ENCODE measurements around the gene HOOK2. TPM values are rescaled to one million over a fixed set of nuclear protein-coding genes. Genes with fewer than 3 reads are reported as not detected.

Gene HOOK2
- total and polyA plus RNA-seq, 2 of the 8 experiments (the other 6 are each of a cell fraction or from before 2014, with no cell fraction given), result 23.8 to 63.2 TPM

DNA sequence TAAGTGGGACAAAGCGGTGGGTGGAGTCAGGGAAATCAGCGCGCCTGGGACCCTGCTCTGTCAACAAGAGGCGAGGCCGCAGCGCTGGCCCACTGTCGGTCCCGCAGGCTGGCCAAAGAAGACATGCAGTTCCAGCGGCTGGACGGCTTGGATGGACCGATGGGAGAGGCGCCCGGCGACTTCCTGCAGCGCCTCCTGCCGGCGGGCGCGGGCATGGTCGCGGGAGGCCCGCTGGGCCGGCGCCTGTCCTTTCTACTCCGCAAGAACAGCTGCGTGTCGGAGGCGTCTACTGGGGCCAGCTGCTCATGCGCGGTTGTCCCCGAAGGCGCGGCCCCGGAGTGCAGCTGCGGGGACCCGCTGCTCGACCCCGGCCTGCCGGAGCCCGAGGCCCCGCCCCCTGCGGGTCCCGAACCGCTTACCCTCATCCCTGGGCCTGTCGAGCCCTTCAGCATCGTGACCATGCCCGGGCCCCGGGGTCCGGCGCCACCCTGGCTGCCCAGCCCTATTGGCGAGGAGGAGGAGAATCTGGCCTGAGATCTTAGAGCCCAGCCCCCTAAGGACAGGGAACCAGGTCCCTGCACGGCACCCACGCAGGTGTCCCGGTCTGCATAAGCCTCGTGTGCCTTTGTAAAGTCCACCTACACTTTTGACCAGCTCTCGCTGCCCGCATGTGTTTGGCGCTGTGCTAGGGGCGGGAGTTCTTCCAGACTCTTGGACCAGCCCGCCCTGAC, 17.6 kb downstream of the HOOK2 start (continued):
- TF ChIP-seq CHD7 (IDR thresholded peaks at IDR 0.05; ENCODE audit: insufficient replicate concordance, low read length) (no peak), CEBPB (IDR thresholded peaks at IDR 0.05; ENCODE audit: low read depth, low read length) (no peak), SIRT6 (IDR thresholded peaks at IDR 0.05; ENCODE audit: low read length) (no peak), TBP (IDR thresholded peaks at IDR 0.05; ENCODE audit: low read depth, low read length) (peak; percentile 53; the same call in 1 of the 2 replicates), POLR2A (IDR thresholded peaks at IDR 0.05; ENCODE audit: control extremely low read depth in 1 of 2, low read depth in 2 of 2, low read length in 2 of 2) (peak in 1 of 2 experiments; percentile 59; a peak in 1 of 3 replicates), NRF1 (IDR thresholded peaks at IDR 0.05; ENCODE audit: low read depth, low read length) (peak; percentile 48; the same call in 1 of the 2 replicates), GABPA (IDR thresholded peaks at IDR 0.05; ENCODE audit: borderline replicate concordance, insufficient read depth, low read length) (0 out of 2 replicates have a peak, but pooled peaks have one; percentile 59), MAFK (IDR thresholded peaks at IDR 0.05; ENCODE audit: low read depth, low read length) (no peak), MAX (IDR thresholded peaks at IDR 0.05) (peak; percentile 58; the same call in 1 of the 2 replicates)
